ENCODE measurements around the gene GTF3C1.

The GTF3C1 gene, protein sequence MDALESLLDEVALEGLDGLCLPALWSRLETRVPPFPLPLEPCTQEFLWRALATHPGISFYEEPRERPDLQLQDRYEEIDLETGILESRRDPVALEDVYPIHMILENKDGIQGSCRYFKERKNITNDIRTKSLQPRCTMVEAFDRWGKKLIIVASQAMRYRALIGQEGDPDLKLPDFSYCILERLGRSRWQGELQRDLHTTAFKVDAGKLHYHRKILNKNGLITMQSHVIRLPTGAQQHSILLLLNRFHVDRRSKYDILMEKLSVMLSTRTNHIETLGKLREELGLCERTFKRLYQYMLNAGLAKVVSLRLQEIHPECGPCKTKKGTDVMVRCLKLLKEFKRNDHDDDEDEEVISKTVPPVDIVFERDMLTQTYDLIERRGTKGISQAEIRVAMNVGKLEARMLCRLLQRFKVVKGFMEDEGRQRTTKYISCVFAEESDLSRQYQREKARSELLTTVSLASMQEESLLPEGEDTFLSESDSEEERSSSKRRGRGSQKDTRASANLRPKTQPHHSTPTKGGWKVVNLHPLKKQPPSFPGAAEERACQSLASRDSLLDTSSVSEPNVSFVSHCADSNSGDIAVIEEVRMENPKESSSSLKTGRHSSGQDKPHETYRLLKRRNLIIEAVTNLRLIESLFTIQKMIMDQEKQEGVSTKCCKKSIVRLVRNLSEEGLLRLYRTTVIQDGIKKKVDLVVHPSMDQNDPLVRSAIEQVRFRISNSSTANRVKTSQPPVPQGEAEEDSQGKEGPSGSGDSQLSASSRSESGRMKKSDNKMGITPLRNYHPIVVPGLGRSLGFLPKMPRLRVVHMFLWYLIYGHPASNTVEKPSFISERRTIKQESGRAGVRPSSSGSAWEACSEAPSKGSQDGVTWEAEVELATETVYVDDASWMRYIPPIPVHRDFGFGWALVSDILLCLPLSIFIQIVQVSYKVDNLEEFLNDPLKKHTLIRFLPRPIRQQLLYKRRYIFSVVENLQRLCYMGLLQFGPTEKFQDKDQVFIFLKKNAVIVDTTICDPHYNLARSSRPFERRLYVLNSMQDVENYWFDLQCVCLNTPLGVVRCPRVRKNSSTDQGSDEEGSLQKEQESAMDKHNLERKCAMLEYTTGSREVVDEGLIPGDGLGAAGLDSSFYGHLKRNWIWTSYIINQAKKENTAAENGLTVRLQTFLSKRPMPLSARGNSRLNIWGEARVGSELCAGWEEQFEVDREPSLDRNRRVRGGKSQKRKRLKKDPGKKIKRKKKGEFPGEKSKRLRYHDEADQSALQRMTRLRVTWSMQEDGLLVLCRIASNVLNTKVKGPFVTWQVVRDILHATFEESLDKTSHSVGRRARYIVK (N-terminal part only)

DNA sequence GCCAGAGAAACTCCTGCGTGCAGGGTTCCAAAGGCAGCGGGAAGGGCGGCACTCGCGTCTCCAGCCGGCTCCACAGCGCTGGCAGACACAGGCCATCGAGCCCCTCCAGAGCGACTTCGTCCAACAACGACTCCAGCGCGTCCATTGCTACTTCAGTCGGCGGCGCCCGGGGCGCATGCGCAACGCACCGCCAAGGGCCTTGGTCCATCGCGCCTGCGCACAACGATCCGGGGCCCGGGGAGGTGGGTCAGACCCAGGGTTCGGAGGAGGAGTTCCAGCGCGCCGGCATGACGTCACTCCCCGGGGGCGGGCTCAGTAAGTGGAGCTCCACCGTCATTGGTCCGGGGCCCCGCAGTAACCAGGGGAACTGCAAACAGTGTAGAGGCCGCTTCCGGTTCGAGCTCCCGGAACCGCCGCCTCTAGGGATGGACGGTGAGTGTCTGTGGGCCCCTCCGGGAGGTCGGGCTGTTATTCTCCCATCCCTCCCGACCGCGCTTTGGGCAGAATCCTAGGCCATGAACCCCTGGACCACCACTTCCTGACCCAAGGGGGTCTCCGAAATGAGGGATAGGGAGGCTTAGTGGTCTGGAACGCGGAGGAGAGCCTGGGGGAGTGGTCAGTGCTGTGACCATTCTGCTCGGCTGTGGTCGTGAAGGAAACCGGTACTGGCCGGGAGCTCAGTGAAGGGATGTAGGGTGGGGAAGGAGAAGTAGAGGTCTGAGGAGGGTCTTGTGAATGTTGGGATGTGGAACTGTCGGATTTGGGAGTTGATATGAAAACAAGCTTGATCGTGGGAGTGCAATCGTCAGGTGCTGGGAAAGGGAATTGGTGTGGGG is at the start of gene GTF3C1, which contains the start of gene KATNIP:
GTF3C1 (minus strand) TSS at position 168 of the 836 bp plus-strand sequence; CDS start at position 145, 23 bp downstream.
KATNIP (plus strand) TSS at position 399 of the 836 bp plus-strand sequence; CDS start at position 426, 27 bp downstream.
- Histone ChIP-seq H3K27ac (ENCODE audit: low read length) (peak within 1 kb of the TSS; percentile 98), H3K36me3 (ENCODE audit: control insufficient read depth in 1 of 2, insufficient read depth in 2 of 2, low read length in 2 of 2) (peaks cover 5% of the 10 kb centered on the region in 2 donors), H3K4me1 (ENCODE audit: control insufficient read depth in 1 of 2, insufficient read depth in 2 of 2, low read length in 2 of 2) (peaks cover 4 to 29% of the 10 kb centered on the region in 2 donors), H3K9me3 (ENCODE audit: control insufficient read depth in 1 of 2, low read length in 2 of 2) (no peaks in the 10 kb centered on the region), H3K27me3 (ENCODE audit: low read depth, low read length) (no peaks in the 10 kb centered on the region), H3K4me3 (ENCODE audit: low read depth in 1 of 2, low read length in 2 of 2) (peak within 1 kb of the TSS; percentile 86 to 100)

DNA sequence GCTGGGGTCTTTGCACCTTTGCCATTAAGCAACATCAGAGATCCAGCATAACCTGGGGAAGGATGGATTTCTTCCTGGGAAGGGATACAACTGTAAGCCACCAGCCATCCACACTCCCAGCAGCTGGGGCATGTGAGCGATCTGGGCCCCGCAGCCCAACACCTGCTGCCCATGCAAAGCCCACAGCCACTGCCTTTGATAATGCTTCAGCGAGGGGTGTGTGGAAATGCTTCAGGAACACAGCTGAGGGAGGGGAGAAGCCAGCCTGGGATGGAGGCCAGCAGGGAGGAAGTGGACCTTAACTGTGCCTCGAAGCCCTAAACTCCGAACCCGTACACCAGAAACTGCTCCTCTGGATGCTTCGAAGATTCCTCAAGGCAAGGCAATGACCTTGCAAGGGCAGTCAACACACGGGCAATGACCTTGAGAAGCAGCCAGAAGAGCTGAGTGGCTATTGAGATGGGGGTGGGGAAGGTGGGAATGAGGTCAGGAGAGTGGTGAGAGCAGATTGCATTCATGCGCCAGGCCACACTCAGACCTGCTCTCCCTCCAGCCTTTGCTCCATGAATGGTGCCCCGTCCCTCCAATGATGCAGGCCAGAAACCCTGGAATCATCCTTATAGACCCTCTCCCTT is 49.3 kb upstream of the GTF3C1 start:
- Histone ChIP-seq H3K4me3 (ENCODE audit: low read depth in 1 of 2, low read length in 2 of 2) (no peak overlapping the region), H3K9me3 (ENCODE audit: control insufficient read depth in 1 of 2, low read length in 2 of 2) (no peaks in the 10 kb centered on the region), H3K27ac (ENCODE audit: low read length) (no peak overlapping the region), H3K36me3 (ENCODE audit: control insufficient read depth in 1 of 2, insufficient read depth in 2 of 2, low read length in 2 of 2) (peaks cover 0 to 10% of the 10 kb centered on the region in 2 donors), H3K27me3 (ENCODE audit: low read depth, low read length) (no peaks in the 10 kb centered on the region), H3K4me1 (ENCODE audit: control insufficient read depth in 1 of 2, insufficient read depth in 2 of 2, low read length in 2 of 2) (no peaks in the 10 kb centered on the region)

DNA sequence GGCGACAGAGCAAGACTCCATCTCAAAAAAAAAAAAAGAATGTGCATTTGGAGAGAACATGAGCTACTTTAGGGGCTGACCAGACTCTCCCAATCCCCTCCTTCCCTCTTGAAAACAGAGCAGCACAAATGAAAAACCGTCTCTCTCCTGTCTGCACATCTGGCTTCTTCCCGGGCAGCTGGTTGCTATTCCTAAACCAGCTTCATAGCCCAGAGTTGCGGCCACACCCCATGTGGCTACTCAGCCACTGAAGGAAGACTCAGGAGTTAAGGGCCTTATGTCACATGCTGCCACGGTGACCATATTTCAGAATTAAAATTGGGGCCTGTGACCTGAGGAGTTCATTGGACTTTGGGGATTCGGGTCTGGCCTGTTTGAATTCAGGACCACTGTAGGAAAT is 48.5 kb upstream of the GTF3C1 start:
- Histone ChIP-seq H3K4me1 (ENCODE audit: control insufficient read depth in 1 of 2, insufficient read depth in 2 of 2, low read length in 2 of 2) (no peaks in the 10 kb centered on the region), H3K9me3 (ENCODE audit: control insufficient read depth in 1 of 2, low read length in 2 of 2) (no peaks in the 10 kb centered on the region), H3K27ac (ENCODE audit: low read length) (no peak overlapping the region), H3K36me3 (ENCODE audit: control insufficient read depth in 1 of 2, insufficient read depth in 2 of 2, low read length in 2 of 2) (peaks cover 0 to 10% of the 10 kb centered on the region in 2 donors), H3K27me3 (ENCODE audit: low read depth, low read length) (no peaks in the 10 kb centered on the region), H3K4me3 (ENCODE audit: low read depth in 1 of 2, low read length in 2 of 2) (no peak overlapping the region)

DNA sequence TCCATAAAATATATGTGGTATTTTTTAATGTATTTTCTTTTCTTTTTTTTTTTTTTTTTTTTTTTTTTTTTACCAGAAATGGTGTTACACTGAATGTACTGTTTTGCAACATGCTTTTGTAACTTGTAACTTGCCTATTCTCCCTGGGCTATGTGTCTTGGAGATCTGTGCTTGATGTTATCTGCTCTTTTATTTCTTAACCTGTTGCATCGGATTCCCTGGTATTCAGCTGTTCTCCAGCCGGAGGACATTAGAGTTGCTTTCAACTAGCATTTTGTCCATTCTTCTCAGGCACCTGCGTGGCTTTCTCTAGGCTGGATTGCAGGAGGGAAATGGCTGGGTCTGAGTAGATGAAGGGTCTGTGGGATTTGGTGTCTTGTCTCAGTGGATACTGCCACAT is 47.6 kb upstream of the GTF3C1 start:
- no peak overlapping the region for H3K4me3 ChIP-seq (ENCODE audit: low read depth in 1 of 2, low read length in 2 of 2)
- no peaks in the 10 kb centered on the region for H3K4me1 ChIP-seq (ENCODE audit: control insufficient read depth in 1 of 2, insufficient read depth in 2 of 2, low read length in 2 of 2)
- no peak overlapping the region for H3K27ac ChIP-seq (ENCODE audit: low read length)
- H3K9me3 ChIP-seq (ENCODE audit: control insufficient read depth in 1 of 2, low read length in 2 of 2), result no peaks in the 10 kb centered on the region
- no peaks in the 10 kb centered on the region for H3K27me3 ChIP-seq (ENCODE audit: low read depth, low read length)
- H3K36me3 ChIP-seq (ENCODE audit: control insufficient read depth in 1 of 2, insufficient read depth in 2 of 2, low read length in 2 of 2), result peaks cover 0 to 10% of the 10 kb centered on the region in 2 donors

DNA sequence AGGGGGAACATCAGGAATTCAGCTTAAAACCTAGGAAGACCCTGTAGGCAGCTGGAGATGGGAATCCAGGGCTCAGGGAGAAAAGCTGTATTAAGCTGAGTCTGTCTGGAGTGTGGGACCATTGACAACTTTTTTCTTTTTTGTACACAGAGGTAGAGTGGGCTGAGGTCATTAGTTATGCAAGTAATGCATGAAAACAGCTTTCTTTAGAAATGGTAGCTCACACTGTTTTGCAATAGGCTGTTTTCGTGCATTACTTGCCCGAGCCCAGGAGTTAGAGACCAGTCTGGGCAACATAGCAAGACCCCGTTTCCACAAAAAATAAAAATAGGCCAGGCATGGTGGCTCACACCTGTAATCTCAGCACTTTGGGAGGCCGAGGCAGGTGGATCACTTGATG is 46.7 kb upstream of the GTF3C1 start:
- H3K9me3 ChIP-seq (ENCODE audit: control insufficient read depth in 1 of 2, low read length in 2 of 2), result no peaks in the 10 kb centered on the region
- H3K4me1 ChIP-seq (ENCODE audit: control insufficient read depth in 1 of 2, insufficient read depth in 2 of 2, low read length in 2 of 2), result no peaks in the 10 kb centered on the region
- H3K36me3 ChIP-seq (ENCODE audit: control insufficient read depth in 1 of 2, insufficient read depth in 2 of 2, low read length in 2 of 2), result peaks cover 0 to 15% of the 10 kb centered on the region in 2 donors
- H3K27me3 ChIP-seq (ENCODE audit: low read depth, low read length), result no peaks in the 10 kb centered on the region
- no peak overlapping the region for H3K4me3 ChIP-seq (ENCODE audit: low read depth in 1 of 2, low read length in 2 of 2)
- H3K27ac ChIP-seq (ENCODE audit: low read length), result no peak overlapping the region

DNA sequence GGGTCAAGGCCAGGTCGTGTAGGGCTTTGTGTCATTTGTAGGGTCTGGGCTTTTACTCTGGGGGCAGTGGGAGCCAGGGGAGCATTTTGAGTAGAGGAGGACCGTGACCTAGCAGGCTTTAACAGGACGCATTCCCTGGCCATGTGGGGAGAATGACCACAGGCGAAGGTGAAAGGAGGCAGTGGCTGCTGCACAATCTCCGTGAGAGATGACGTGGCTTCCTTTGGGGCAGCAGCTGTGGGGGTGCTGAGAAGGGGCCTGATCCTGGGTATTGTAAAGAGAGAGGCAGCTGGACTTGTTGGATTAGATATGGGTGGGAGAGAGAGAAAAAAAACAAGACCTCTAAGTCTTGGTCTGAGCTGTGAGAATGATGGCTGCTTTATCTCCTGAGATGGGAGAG is 46.3 kb upstream of the GTF3C1 start:
- H3K27ac ChIP-seq (ENCODE audit: low read length), result no peak overlapping the region
- no peaks in the 10 kb centered on the region for H3K9me3 ChIP-seq (ENCODE audit: control insufficient read depth in 1 of 2, low read length in 2 of 2)
- no peaks in the 10 kb centered on the region for H3K4me1 ChIP-seq (ENCODE audit: control insufficient read depth in 1 of 2, insufficient read depth in 2 of 2, low read length in 2 of 2)
- no peaks in the 10 kb centered on the region for H3K27me3 ChIP-seq (ENCODE audit: low read depth, low read length)
- H3K36me3 ChIP-seq (ENCODE audit: control insufficient read depth in 1 of 2, insufficient read depth in 2 of 2, low read length in 2 of 2), result peaks cover 0 to 15% of the 10 kb centered on the region in 2 donors
- H3K4me3 ChIP-seq (ENCODE audit: low read depth in 1 of 2, low read length in 2 of 2), result no peak overlapping the region

DNA sequence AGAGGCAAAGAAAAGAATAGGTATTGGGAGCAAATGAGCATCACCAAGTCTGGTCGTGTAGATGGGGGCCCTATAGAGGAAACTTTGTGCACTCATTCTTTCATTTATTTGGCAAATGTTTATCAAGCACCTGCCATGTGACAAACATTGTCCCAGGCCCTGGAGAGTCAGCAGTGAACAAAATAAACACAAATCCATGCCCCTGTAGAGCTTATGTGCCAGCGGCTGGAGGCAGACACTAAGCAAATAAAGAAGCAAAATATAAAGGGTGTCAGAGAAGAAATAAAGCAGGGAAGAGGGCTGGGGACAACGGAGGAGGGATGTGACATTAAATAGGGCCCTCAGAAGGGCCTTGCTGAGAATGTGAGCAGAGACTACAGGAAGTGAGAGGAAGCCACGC is 45.8 kb upstream of the GTF3C1 start:
- Histone ChIP-seq H3K27ac (ENCODE audit: low read length) (no peak overlapping the region), H3K36me3 (ENCODE audit: control insufficient read depth in 1 of 2, insufficient read depth in 2 of 2, low read length in 2 of 2) (peaks cover 0 to 15% of the 10 kb centered on the region in 2 donors), H3K27me3 (ENCODE audit: low read depth, low read length) (no peaks in the 10 kb centered on the region), H3K9me3 (ENCODE audit: control insufficient read depth in 1 of 2, low read length in 2 of 2) (no peaks in the 10 kb centered on the region), H3K4me1 (ENCODE audit: control insufficient read depth in 1 of 2, insufficient read depth in 2 of 2, low read length in 2 of 2) (no peaks in the 10 kb centered on the region), H3K4me3 (ENCODE audit: low read depth in 1 of 2, low read length in 2 of 2) (no peak overlapping the region)

DNA sequence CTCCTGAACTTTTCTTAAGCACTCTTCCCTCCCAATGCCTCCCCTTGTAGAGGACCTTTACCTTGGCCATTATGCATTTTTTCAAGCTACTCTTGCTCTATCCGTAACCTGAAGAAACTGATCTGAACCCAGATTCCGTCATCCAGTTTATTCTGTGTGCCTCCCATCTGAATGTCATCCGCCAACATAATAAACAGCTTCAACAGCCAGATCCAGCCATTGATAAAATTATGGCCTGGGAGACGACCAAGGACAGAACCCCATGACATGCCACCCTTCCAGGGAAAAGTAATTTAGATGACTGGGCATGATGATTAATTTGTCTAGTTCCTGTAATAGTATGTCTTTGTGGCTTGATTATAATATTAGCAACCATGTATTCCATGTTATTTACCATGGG is 42.1 kb upstream of the GTF3C1 start:
- H3K27me3 ChIP-seq (ENCODE audit: low read depth, low read length), result no peaks in the 10 kb centered on the region
- H3K4me3 ChIP-seq (ENCODE audit: low read depth in 1 of 2, low read length in 2 of 2), result no peak overlapping the region
- H3K36me3 ChIP-seq (ENCODE audit: control insufficient read depth in 1 of 2, insufficient read depth in 2 of 2, low read length in 2 of 2), result peaks cover 0 to 5% of the 10 kb centered on the region in 2 donors
- H3K9me3 ChIP-seq (ENCODE audit: control insufficient read depth in 1 of 2, low read length in 2 of 2), result peaks cover 0 to 4% of the 10 kb centered on the region in 2 donors
- no peak overlapping the region for H3K27ac ChIP-seq (ENCODE audit: low read length)
- no peaks in the 10 kb centered on the region for H3K4me1 ChIP-seq (ENCODE audit: control insufficient read depth in 1 of 2, insufficient read depth in 2 of 2, low read length in 2 of 2)

DNA sequence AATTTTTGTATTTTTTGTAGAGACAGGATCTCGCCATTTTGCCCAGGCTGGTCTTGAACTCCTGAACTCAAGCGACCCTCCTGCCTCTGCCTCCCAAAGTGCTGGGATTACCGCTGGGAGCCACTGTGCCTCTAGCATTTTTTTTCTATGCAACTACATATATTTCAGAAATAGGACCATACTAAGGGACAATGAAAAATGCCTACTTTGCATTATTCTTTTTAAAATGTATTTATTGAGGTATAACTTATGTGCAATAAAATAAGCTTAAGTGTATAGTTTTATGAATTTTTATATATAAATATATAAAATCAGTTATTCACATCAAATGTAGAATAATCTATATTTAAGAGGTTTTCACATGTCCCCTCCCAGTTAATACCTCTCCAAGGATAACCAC is 38.3 kb upstream of the GTF3C1 start:
- no peaks in the 10 kb centered on the region for H3K27me3 ChIP-seq (ENCODE audit: low read depth, low read length)
- no peaks in the 10 kb centered on the region for H3K4me1 ChIP-seq (ENCODE audit: control insufficient read depth in 1 of 2, insufficient read depth in 2 of 2, low read length in 2 of 2)
- peaks cover 0 to 4% of the 10 kb centered on the region in 2 donors for H3K9me3 ChIP-seq (ENCODE audit: control insufficient read depth in 1 of 2, low read length in 2 of 2)
- no peak overlapping the region for H3K27ac ChIP-seq (ENCODE audit: low read length)
- peaks cover 3 to 13% of the 10 kb centered on the region in 2 donors for H3K36me3 ChIP-seq (ENCODE audit: control insufficient read depth in 1 of 2, insufficient read depth in 2 of 2, low read length in 2 of 2)
- no peak overlapping the region for H3K4me3 ChIP-seq (ENCODE audit: low read depth in 1 of 2, low read length in 2 of 2)

DNA sequence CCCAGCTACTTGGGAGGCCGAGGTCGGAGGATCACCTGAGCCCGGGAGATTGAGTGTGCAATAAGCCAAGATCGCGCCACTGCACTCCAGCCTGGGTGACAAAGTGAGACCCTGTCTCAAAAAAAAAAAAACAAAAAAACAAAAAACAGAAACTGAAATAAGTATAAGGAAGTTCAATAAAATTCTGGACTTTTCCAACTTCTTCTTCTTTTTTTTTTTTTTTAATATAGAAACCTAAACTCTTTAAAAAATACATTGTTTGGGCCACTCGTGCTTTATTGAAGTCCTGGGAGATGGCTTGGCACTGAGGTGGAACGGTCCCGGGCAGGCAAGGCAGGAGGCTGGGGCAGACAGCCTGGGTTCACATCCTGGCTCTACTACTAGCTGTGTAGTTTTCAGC is 37.0 kb upstream of the GTF3C1 start:
- no peak overlapping the region for H3K4me3 ChIP-seq (ENCODE audit: low read depth in 1 of 2, low read length in 2 of 2)
- peaks cover 8 to 15% of the 10 kb centered on the region in 2 donors for H3K36me3 ChIP-seq (ENCODE audit: control insufficient read depth in 1 of 2, insufficient read depth in 2 of 2, low read length in 2 of 2)
- peaks cover 0 to 4% of the 10 kb centered on the region in 2 donors for H3K9me3 ChIP-seq (ENCODE audit: control insufficient read depth in 1 of 2, low read length in 2 of 2)
- H3K4me1 ChIP-seq (ENCODE audit: control insufficient read depth in 1 of 2, insufficient read depth in 2 of 2, low read length in 2 of 2), result no peaks in the 10 kb centered on the region
- no peaks in the 10 kb centered on the region for H3K27me3 ChIP-seq (ENCODE audit: low read depth, low read length)
- no peak overlapping the region for H3K27ac ChIP-seq (ENCODE audit: low read length)

Measured in muscle layer of duodenum (tissue), 2 donors.